Retinal pigment epithelial cell (primary cell): ENCODE results near the gene CIDEA.

Experiments
- DNase-seq: peaks from one replicate; pipeline ENCODE4 v3.0.0-alpha.2; 2010; ENCODE audit warnings: low read depth
- H3K4me3 ChIP-seq: 2 replicates; pipeline ENCODE4 v1.5.1; 2011; ENCODE audit warnings: mild to moderate bottlenecking, low read length, control low read depth, moderate library complexity
- TF ChIP-seq, protein P1 (sequence below): conservative IDR thresholded peaks from 2 replicates; pipeline ENCODE4 v1.5.1; 2011; ENCODE audit warnings: low read depth, low read length, control low read depth, inconsistent platforms

CIDEA gene

DNA sequence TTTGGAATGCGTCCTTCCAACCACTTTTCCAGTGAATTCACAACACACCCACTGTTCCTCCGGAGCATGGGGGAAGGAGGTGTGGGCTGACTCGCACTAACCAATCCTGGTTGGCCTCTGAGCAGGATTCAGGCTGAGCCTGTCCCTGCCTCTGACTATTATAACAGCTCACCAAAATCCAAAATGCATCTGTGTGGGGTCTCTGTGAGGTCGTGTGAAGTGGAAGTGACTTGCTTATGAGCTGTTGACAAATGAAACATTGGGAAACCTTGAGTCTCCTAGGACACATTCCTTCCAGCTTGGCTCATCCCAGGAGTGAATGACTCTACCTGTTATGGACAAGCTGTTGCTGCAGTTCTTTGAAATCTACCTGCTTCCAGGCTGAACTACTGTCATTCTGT, 1.5 kb downstream of the CIDEA start:
- TF ChIP-seq, protein P1, sequence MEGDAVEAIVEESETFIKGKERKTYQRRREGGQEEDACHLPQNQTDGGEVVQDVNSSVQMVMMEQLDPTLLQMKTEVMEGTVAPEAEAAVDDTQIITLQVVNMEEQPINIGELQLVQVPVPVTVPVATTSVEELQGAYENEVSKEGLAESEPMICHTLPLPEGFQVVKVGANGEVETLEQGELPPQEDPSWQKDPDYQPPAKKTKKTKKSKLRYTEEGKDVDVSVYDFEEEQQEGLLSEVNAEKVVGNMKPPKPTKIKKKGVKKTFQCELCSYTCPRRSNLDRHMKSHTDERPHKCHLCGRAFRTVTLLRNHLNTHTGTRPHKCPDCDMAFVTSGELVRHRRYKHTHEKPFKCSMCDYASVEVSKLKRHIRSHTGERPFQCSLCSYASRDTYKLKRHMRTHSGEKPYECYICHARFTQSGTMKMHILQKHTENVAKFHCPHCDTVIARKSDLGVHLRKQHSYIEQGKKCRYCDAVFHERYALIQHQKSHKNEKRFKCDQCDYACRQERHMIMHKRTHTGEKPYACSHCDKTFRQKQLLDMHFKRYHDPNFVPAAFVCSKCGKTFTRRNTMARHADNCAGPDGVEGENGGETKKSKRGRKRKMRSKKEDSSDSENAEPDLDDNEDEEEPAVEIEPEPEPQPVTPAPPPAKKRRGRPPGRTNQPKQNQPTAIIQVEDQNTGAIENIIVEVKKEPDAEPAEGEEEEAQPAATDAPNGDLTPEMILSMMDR, result no peak
- no peak for DNase-seq
- H3K4me3 ChIP-seq, result no peak overlapping the region

DNA sequence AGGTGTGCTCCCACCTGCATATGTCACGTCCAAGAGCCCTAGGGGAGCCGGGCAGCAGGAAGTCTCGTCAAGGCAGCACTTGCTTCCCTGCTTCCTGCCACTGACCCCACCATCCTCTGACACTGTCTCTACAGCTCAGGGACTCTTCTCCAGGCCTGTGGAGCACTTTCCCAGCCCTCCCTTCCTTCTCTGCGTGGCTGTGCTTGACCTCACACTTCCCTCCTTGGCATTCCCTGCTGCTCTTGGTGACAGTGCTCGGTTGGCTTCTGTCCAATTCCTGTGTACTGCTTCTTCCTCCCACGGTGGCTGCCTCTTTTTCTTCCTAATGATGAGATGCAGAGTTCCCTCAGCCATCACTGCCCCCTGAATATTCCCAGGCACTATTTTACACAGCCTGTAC, 2.8 kb downstream of the CIDEA start:
- TF ChIP-seq, protein P1, result no peak
- H3K4me3 ChIP-seq, result no peak overlapping the region
- DNase-seq, result no peak

DNA sequence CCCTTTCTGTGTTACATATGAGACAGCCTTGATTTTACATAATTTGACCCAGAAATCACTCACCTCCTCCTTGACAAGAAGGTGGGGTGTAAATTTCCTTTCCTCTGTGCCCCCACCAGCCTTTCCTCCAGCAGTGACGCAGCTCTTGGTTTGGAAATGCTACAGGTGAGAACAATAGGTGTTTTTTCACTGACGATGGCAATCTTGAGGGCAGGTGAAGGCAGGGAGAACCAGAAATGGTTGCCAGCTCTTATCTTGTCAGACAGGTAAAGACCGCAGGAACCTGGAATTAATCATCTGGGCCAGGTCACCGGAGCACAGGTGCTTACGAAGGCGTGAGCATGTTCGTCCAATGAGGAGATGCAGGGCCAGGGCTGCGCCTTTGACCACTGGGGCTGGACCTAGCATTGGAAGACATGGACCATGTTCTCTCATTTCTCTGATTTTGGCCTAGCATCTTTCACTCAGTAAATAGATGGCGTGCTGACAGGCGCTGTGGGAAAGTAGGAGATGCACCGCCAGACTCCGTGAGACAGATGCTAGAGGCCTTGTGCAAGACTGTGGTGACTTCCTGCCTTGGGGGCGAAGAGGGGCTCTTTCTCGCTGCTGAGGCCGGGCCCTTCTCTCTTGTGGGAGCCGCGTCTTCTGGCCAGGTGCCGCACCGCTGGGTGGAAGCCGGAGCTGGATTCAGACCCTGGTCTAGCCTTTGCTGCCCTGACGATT, 4.0 kb downstream of the CIDEA start:
- H3K4me3 ChIP-seq, result no peak overlapping the region
- no peak for DNase-seq
- TF ChIP-seq, protein P1, result no peak

DNA sequence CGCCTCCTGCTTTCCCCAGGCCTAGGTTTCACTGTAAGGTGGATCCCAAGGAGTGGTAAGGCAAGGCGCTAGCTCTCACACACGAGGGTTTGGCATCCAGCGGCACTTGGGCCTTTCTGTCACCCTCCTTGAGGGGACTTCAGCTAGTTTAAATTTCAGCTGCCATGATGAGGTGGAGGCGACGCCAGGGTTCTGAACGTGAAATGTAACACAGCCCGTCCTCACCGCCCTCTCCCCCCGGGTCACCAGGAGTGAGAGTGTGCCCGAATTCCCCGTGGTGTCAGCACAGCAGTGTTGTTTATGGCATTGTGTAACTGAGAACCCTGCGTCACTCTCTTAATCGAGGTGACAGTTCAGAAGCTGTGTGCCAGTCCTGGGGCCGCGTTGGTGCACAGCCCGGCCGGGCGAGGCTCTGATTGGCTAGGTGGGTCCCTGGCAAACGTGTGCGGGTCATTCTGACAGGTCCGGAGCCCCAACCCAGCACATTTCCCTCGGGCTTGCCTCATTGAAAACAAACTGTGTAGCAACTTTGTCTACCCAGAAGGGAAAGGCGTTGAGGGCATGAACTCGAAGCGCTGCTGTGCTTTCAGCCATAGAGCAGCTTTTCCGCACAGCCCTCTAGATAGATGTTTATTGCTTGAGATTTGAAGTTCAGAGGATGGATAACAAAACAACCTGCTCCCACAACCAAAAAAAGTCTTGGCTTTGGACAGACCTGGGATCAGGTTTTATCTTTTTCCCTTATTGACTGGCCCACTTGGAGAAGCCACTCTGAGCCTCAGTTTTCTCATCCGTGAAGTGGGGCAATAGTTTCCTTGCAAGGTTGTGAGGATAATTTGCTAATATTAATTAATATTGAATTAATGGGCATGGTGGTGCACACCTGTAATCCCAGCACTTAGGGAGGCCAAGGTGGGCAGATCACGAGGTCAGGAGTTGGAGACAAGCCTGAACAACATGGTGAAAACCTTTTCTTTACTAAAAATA, 4.9 kb downstream of the CIDEA start:
- TF ChIP-seq, protein P1, result no peak
- H3K4me3 ChIP-seq, result no peak overlapping the region
- no peak for DNase-seq

DNA sequence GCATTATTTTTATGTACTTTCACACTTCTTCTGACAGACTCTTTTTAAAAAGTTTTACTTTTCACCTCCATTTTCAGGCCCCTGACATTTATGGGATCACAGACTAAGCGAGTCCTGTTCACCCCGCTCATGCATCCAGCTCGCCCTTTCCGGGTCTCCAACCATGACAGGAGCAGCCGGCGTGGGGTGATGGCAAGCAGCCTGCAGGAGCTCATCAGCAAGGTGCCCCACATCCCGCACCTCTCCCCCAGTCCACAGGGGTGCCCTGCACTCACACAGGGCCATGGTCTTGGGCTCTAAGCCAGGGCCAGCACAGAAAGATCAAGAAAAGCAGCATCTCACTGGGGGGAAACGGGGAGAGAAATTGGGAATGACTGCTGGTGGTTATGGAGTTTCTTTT, 8.6 kb downstream of the CIDEA start:
- DNase-seq, result no peak
- TF ChIP-seq, protein P1, result no peak
- H3K4me3 ChIP-seq, result no peak overlapping the region

DNA sequence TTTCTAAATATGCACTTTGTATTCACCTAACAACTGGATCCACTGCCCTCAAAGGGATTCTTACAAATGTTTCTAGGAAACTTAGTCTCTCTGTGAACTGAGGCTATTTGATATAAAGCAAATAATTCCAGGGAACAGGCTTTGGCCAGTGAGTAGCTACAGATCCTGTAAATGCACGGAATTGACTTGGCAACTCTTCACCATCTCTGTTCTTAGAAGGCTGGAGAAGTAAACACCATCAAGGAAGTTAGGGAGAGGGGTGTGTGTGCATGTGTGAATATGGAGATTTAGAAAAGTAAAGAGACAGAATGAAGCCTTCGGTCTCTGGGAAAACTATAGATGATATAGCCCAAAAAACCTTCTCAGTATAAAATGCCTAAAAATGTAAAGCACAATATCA, 10.7 kb downstream of the CIDEA start:
- no peak for DNase-seq
- TF ChIP-seq, protein P1, result no peak
- H3K4me3 ChIP-seq, result no peak overlapping the region
